Renal cortical epithelial cell (primary cell): Measurements from ENCODE around the gene IQCM. TPM values are rescaled to one million over a fixed set of nuclear protein-coding genes. Genes with fewer than 3 reads are reported as not detected.
"Not testable (repeated sequence)": the region's sequence is repeated elsewhere in the genome, so short reads cannot be mapped to it uniquely, and the experiment has no call there.

Experiments used
- DNase-seq: peaks from one replicate; pipeline ENCODE4 v3.0.0-alpha.2; 2011; ENCODE audit warnings: low read depth
- total RNA-seq: library from RNA; depleted of rRNA; stranded (reverse); fragments of >200 nt; gene quantifications from 2 replicates; pipeline ENCODE4 v1.2.3, GENCODE V29; 2014

IQCM gene
- total RNA-seq, 1 donor from 2014 or later, result not detected

- peak; percentile 66 for DNase-seq
These were observed 230.9 kb downstream of the IQCM start for GRCh38 chr4:149584722-149585121.

- peak; percentile 13 for DNase-seq
These were observed 240.7 kb downstream of the IQCM start for GRCh38 chr4:149574971-149575370.

- DNase-seq, result no peak
These were observed 242.9 kb downstream of the IQCM start for GRCh38 chr4:149572716-149573115.

- DNase-seq, result no peak
These were observed 259.8 kb downstream of the IQCM start for GRCh38 chr4:149555799-149556198.

GRCh38 chr4:149555146-149555545, 260.5 kb downstream of the IQCM start:
- peak; percentile 67 for DNase-seq

- peak; percentile 84 for DNase-seq
These were observed 261.6 kb downstream of the IQCM start for GRCh38 chr4:149553959-149554520.

GRCh38 chr4:149552601-149553000, 263.0 kb downstream of the IQCM start:
- DNase-seq, result no peak

- peak; percentile 59 for DNase-seq
These were observed 265.7 kb downstream of the IQCM start for GRCh38 chr4:149549911-149550310.

- no peak for DNase-seq
These were observed 280.9 kb downstream of the IQCM start for GRCh38 chr4:149534779-149535178.

GRCh38 chr4:149531861-149532260, 283.8 kb downstream of the IQCM start:
- peak; percentile 18 for DNase-seq

- DNase-seq, result no peak
These were observed 292.6 kb downstream of the IQCM start for GRCh38 chr4:149523039-149523438.

GRCh38 chr4:149521611-149522425, 293.8 kb downstream of the IQCM start:
- DNase-seq, result peak; percentile 84

GRCh38 chr4:149518471-149518870, 297.2 kb downstream of the IQCM start:
- DNase-seq, result peak; percentile 72

- no peak for DNase-seq
These were observed 302.6 kb downstream of the IQCM start for GRCh38 chr4:149513081-149513480.

GRCh38 chr4:149512501-149512900, 303.1 kb downstream of the IQCM start:
- no peak for DNase-seq

GRCh38 chr4:149511558-149512298, 303.9 kb downstream of the IQCM start:
- DNase-seq, result no peak

- DNase-seq, result not testable (repeated sequence)
These were observed 308.3 kb downstream of the IQCM start for GRCh38 chr4:149507309-149507708.

GRCh38 chr4:149500806-149501205, 314.8 kb downstream of the IQCM start:
- DNase-seq, result no peak

- no peak for DNase-seq
These were observed 315.9 kb downstream of the IQCM start for GRCh38 chr4:149499726-149500125.

- no peak for DNase-seq
These were observed 317.4 kb downstream of the IQCM start for GRCh38 chr4:149498246-149498645.

GRCh38 chr4:149493492-149493891, 322.2 kb downstream of the IQCM start:
- peak; percentile 75 for DNase-seq

GRCh38 chr4:149489321-149489720, 326.3 kb downstream of the IQCM start:
- no peak for DNase-seq

GRCh38 chr4:149486861-149487260, 328.8 kb downstream of the IQCM start:
- no peak for DNase-seq
